Neural cell (in vitro differentiated cells): ENCODE measurements around the gene ATF1. TPM values are rescaled to one million over a fixed set of nuclear protein-coding genes. Genes with fewer than 3 reads are reported as not detected.

Experiments
- H2AFZ ChIP-seq: fragments of 200-600, 300-800 bp; sonication (generic), shearing (Covaris generic); 2 replicates; pipeline ENCODE4 v1.6.0; 2014; ENCODE audit warnings: low read depth, mild to moderate bottlenecking, antibody characterized with exemption, low read length, moderate library complexity
- H3F3A ChIP-seq: fragments of 200-600 bp; shearing (Covaris generic); 2 replicates; pipeline ENCODE4 v1.6.1; 2016; ENCODE audit warnings: mild to moderate bottlenecking, moderate library complexity, mixed read lengths, antibody characterized with exemption, low read length; ENCODE audit not compliant: insufficient read depth, poor library complexity, severe bottlenecking
- H3K27ac ChIP-seq: fragments of 200-600, 300-800 bp; sonication (generic), shearing (Covaris generic); 2 replicates; pipeline ENCODE4 v1.5.1; 2014; ENCODE audit warnings: mild to moderate bottlenecking, low read length, moderate library complexity
- H3K27me3 ChIP-seq: fragments of 300-800, 200-600 bp; sonication (generic), shearing (Covaris generic); 2 replicates; pipeline ENCODE4 v1.6.0; 2014; ENCODE audit warnings: mild to moderate bottlenecking, low read depth, low read length, moderate library complexity; ENCODE audit not compliant: insufficient read depth
- H3K36me3 ChIP-seq: fragments of 300-800, 200-600 bp; sonication (generic), shearing (Covaris generic); 2 replicates; pipeline ENCODE4 v1.5.1; 2014; ENCODE audit warnings: mild to moderate bottlenecking, antibody characterized with exemption, low read length, moderate library complexity; ENCODE audit not compliant: insufficient read depth
- H3K4me2 ChIP-seq: fragments of 300-800, 200-600 bp; sonication (generic), shearing (Covaris generic); 2 replicates; pipeline ENCODE4 v1.6.0; 2014; ENCODE audit warnings: mild to moderate bottlenecking, low read length
- H3K4me3 ChIP-seq: fragments of 300-800, 200-600 bp; sonication (generic), shearing (Covaris generic); 2 replicates; pipeline ENCODE4 v1.5.1; 2014; ENCODE audit warnings: mild to moderate bottlenecking, low read length, moderate library complexity
- H3K79me2 ChIP-seq: fragments of 200-600 bp; shearing (Covaris generic); replicated peaks from 2 replicates; pipeline ENCODE4 v1.6.0; 2014; ENCODE audit warnings: mild to moderate bottlenecking, low read length, moderate library complexity; ENCODE audit not compliant: insufficient read depth
- H3K9ac ChIP-seq: fragments of 300-800, 200-600 bp; sonication (generic), shearing (Covaris generic); 2 replicates; pipeline ENCODE4 v1.6.1; 2016; ENCODE audit warnings: mild to moderate bottlenecking, low read length, mixed read lengths
- H3K9me2 ChIP-seq: fragments of 200-600 bp; shearing (Covaris generic); 2 replicates; pipeline ENCODE4 v1.6.1; 2016; ENCODE audit warnings: mild to moderate bottlenecking, low read length, mixed read lengths; ENCODE audit not compliant: insufficient read depth
- H3K9me3 ChIP-seq: fragments of 200-600, 300-800 bp; sonication (generic), shearing (Covaris generic); 2 replicates; pipeline ENCODE4 v1.6.1; 2016; ENCODE audit warnings: mild to moderate bottlenecking, mixed run types, low read length, moderate library complexity, mixed read lengths
- H4K20me1 ChIP-seq: fragments of 200-600 bp; shearing (Covaris generic); 2 replicates; pipeline ENCODE4 v1.6.1; 2016; ENCODE audit warnings: mild to moderate bottlenecking, mixed run types; ENCODE audit not compliant: insufficient read depth
- CTCF ChIP-seq: fragments of 450-650 bp; IDR thresholded peaks from 2 replicates; pipeline ENCODE4 v1.5.1; 2014; ENCODE audit warnings: antibody characterized with exemption, mild to moderate bottlenecking, moderate library complexity; ENCODE audit not compliant: poor library complexity, severe bottlenecking
- EP300 ChIP-seq: fragments of 450-650 bp; conservative IDR thresholded peaks from 2 replicates; pipeline ENCODE4 v1.6.1; 2014; ENCODE audit warnings: antibody characterized with exemption, mild to moderate bottlenecking, moderate library complexity; ENCODE audit not compliant: poor library complexity, severe bottlenecking
- EZH2 ChIP-seq: fragments of 200-600, 300-800 bp; shearing (Covaris generic), sonication (generic); IDR thresholded peaks from 2 replicates; pipeline ENCODE4 v1.6.1; 2014; ENCODE audit warnings: antibody characterized with exemption, low read length, borderline replicate concordance, mild to moderate bottlenecking; ENCODE audit not compliant: insufficient read depth, poor library complexity, severe bottlenecking
- MXI1 ChIP-seq: fragments of 450-650 bp; conservative IDR thresholded peaks from 2 replicates; pipeline ENCODE4 v1.6.1; 2014; ENCODE audit warnings: antibody characterized with exemption, mild to moderate bottlenecking; ENCODE audit not compliant: poor library complexity, severe bottlenecking
- POLR2AphosphoS5 ChIP-seq: IDR thresholded peaks from 2 replicates; pipeline ENCODE4 v1.6.1; 2012
- RAD21 ChIP-seq: fragments of 450-650 bp; conservative IDR thresholded peaks from 2 replicates; pipeline ENCODE4 v1.6.1; 2014; ENCODE audit warnings: antibody characterized with exemption, mild to moderate bottlenecking, moderate library complexity
- REST ChIP-seq: IDR thresholded peaks from 2 replicates; pipeline ENCODE4 v1.6.1; 2012; ENCODE audit warnings: borderline replicate concordance
- SMC3 ChIP-seq: fragments of 450-650 bp; conservative IDR thresholded peaks from 2 replicates; pipeline ENCODE4 v1.6.1; 2014; ENCODE audit warnings: antibody characterized with exemption, mild to moderate bottlenecking, moderate library complexity; ENCODE audit not compliant: poor library complexity
- TAF1 ChIP-seq: IDR thresholded peaks from 2 replicates; pipeline ENCODE4 v1.6.1; 2012; ENCODE audit warnings: low read depth
- polyA plus RNA-seq: library from polyadenylated mRNA; depleted of rRNA; stranded (reverse); fragments of >200 nt; gene quantifications from 2 replicates; pipeline ENCODE4 v1.2.3, GENCODE V29; 2014

Gene ATF1
- polyA plus RNA-seq, 1 donor from 2014 or later, result 11.3 TPM

GRCh38 chr12:50723865-50724264, 40.0 kb upstream of the ATF1 start:
- no peaks in the 10 kb centered on the region for H3K27me3 ChIP-seq
- TF ChIP-seq EZH2, result no peak
- no peak for TF ChIP-seq MXI1
- TF ChIP-seq SMC3, result no peak
- TF ChIP-seq CTCF, result no peak
- no peak for TF ChIP-seq REST
- no peak for TF ChIP-seq POLR2AphosphoS5
- TF ChIP-seq TAF1, result no peak
- TF ChIP-seq RAD21, result no peak
- TF ChIP-seq EP300, result no peak
- peaks cover 9% of the 10 kb centered on the region for H3K36me3 ChIP-seq
- H3K27ac ChIP-seq, result no peak overlapping the region
- no peaks in the 10 kb centered on the region for H3F3A ChIP-seq
- H3K9me2 ChIP-seq, result peaks cover 4% of the 10 kb centered on the region
- no peak overlapping the region for H2AFZ ChIP-seq
- H3K9me3 ChIP-seq, result no peaks in the 10 kb centered on the region
- H3K4me2 ChIP-seq, result no peak overlapping the region
- H3K79me2 ChIP-seq, result no peaks in the 10 kb centered on the region
- H3K9ac ChIP-seq, result no peak overlapping the region
- H4K20me1 ChIP-seq, result no peaks in the 10 kb centered on the region
- H3K4me3 ChIP-seq, result no peak overlapping the region

- TF ChIP-seq CTCF, result no peak
- no peak for TF ChIP-seq POLR2AphosphoS5
- no peak for TF ChIP-seq EZH2
- TF ChIP-seq TAF1, result no peak
- TF ChIP-seq REST, result no peak
- TF ChIP-seq EP300, result no peak
- no peak for TF ChIP-seq MXI1
- TF ChIP-seq SMC3, result no peak
- TF ChIP-seq RAD21, result no peak
- Histone ChIP-seq H3K4me2 (no peak overlapping the region), H3K27ac (no peak overlapping the region), H3K79me2 (no peaks in the 10 kb centered on the region), H3K9me2 (peaks cover 4% of the 10 kb centered on the region), H3K36me3 (peaks cover 4% of the 10 kb centered on the region), H4K20me1 (no peaks in the 10 kb centered on the region), H3K4me3 (no peak overlapping the region), H3K9ac (no peak overlapping the region), H3K9me3 (no peaks in the 10 kb centered on the region), H3F3A (no peaks in the 10 kb centered on the region), H3K27me3 (no peaks in the 10 kb centered on the region), H2AFZ (no peak overlapping the region)
These were observed 38.6 kb upstream of the ATF1 start for GRCh38 chr12:50725011-50725942.
